Measurements from ENCODE around the gene SKAP1. TPM values are rescaled to one million over a fixed set of nuclear protein-coding genes. Genes with fewer than 3 reads are reported as not detected.

Gene SKAP1
- polyA plus RNA-seq, 6 donors from 2014 or later: 79.3 to 166 (median 140) TPM

DNA sequence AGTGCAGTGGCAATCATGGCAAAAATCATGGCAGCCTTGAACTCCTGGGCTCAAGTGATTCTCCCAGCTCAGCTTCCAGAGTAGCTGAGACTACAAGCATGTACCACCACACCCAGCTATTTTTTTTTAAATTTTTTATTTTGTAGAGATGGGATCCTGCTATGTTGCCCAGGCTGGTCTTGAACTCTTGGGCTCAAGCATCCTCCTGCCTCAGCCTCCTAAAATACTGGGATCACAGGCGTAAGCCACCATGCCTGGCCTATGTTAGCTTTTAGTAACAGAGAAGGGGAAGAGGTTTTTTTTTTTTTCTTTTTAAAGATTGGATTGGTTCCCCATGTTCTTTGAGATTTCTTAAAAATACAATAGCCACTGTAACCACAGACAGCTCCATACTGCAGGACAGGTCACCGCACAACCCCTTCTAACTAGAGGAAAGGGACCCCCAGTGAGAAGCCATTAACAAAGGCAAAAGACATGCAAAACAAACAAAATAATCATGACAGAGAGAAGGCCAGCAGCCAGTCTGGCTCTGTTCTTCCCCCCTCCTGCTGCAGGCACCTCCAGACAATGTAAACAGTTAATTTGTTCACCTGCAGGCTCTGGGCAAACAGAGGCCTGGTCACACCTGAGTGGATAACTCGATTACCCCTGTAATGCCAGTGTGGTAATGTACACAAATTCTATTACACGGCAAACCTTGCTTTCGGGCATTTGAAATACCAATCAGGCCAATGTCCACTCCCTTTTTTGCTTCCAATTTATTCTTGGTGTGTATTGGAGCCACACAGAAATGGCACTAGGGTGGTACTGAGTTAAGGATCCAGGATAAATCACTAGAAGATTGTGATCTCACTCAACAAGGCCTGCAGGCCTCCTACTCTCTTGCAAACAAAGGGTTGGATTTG, 269.6 kb downstream of the SKAP1 start:
- ATAC-seq (ENCODE audit: low read depth in 2 of 2) (no peak), DNase-seq (no peak)
- no peak overlapping the region for H3K4me3 Mint-ChIP-seq
- peaks cover 0 to 4% (median 0%) of the 10 kb centered on the region in 3 donors for H3K4me1 Mint-ChIP-seq
- peak overlapping the region in 2 of 6 donors; percentile 24 to 38 for H3K27ac Mint-ChIP-seq
- peaks cover 0 to 8% of the 10 kb centered on the region in 2 donors for H3K36me3 Mint-ChIP-seq
- no peaks in the 10 kb centered on the region for H3K9me3 Mint-ChIP-seq
- no peaks in the 10 kb centered on the region for H3K27me3 Mint-ChIP-seq

- peaks cover 0 to 4% of the 10 kb centered on the region in 2 donors for H3K36me3 Mint-ChIP-seq
- ATAC-seq (ENCODE audit: low read depth in 2 of 2): no peak
- H3K9me3 Mint-ChIP-seq: no peaks in the 10 kb centered on the region
- H3K27ac Mint-ChIP-seq: peak overlapping the region in 1 of 6 donors; percentile 47
- DNase-seq: no peak
- peaks cover 0 to 4% (median 0%) of the 10 kb centered on the region in 3 donors for H3K4me1 Mint-ChIP-seq
- no peaks in the 10 kb centered on the region for H3K27me3 Mint-ChIP-seq
- H3K4me3 Mint-ChIP-seq: no peak overlapping the region
These were observed 270.8 kb downstream of the SKAP1 start for GRCh38 chr17:48159232-48159631.

DNA sequence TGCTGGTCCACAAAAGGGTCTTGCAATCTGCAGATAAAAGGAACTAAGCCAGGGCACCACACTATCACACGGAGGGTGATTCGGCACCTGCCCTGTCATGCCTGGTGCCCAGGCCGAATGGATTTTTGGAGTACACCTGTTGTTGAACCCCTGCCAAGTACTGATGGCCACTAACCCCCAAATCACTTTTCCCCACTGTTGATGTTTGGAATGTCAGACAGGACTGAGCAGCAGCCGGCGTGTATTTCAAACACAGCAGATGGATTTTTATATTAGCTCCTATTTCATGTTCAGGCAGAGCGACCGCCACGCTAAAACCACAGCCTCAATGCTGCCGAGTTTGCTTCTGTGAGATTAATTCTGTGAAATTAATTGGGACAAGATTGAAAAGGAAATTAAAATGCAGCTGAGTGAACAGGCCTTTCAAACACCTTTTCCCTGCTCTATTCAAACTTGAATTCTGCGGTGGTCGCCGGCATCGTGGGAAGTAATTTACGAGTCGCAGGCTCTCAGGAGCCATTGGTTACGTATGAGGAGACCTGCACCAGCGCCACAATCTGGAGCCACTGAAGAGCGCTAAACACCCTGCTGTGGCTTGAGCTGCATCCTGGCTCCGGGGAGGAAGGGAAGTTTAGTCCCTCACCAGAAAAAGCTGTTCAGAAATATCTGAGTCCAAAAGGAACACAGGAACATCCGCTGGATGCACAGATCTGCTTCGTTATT, 274.0 kb downstream of the SKAP1 start:
- Mint-ChIP-seq H3K27ac (peak overlapping the region in 1 of 6 donors; percentile 20), H3K4me3 (no peak overlapping the region), H3K36me3 (peaks cover 0 to 4% of the 10 kb centered on the region in 2 donors), H3K27me3 (no peaks in the 10 kb centered on the region), H3K9me3 (no peaks in the 10 kb centered on the region), H3K4me1 (no peaks in the 10 kb centered on the region)
- ATAC-seq (ENCODE audit: low read depth in 2 of 2) (no peak), DNase-seq (no peak)

DNA sequence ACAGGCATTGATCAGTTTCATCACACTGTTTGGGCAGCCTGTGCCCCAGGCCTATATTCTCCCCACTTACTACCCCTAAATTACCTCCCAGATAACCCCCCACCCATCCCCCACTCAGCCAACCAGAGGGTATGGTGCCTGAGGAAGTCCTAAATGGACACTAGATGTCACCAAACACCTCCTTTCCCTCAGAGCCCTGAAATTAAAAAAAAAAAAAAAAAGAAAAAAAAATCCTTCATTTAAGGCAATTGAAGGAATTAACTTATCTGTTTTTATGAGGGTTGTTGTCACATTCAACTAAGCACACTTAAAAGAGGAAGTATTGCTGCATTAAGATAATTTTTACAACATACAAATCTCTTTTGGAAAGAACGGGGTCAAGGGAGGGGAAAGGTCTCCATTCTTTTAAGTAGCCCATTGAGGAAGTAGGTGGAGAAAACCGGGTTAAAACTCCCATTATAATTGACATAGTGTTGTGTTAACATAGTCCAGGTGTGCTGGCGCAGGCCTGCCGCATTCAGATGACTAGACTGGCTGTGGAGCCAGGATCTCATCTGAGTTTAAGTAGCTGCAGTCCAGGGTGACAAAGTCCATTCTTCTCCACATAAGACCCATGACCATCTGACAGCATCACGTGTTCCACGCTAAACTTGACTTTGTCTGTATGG, 276.2 kb downstream of the SKAP1 start:
- Mint-ChIP-seq H3K4me1 (no peaks in the 10 kb centered on the region), H3K27ac (peak overlapping the region in 1 of 6 donors; percentile 83), H3K9me3 (no peaks in the 10 kb centered on the region), H3K4me3 (peak overlapping the region in 1 of 8 donors; percentile 1), H3K27me3 (no peaks in the 10 kb centered on the region), H3K36me3 (peaks cover 0 to 8% of the 10 kb centered on the region in 2 donors)
- ATAC-seq (ENCODE audit: low read depth in 2 of 2): no peak
- DNase-seq: no peak

GRCh38 chr17:48152289-48152688, 277.7 kb downstream of the SKAP1 start:
- Mint-ChIP-seq H3K4me1 (no peaks in the 10 kb centered on the region), H3K4me3 (no peak overlapping the region), H3K36me3 (peaks cover 7 to 21% of the 10 kb centered on the region in 2 donors), H3K27ac (no peak overlapping the region), H3K27me3 (no peaks in the 10 kb centered on the region), H3K9me3 (no peaks in the 10 kb centered on the region)
- no peak for ATAC-seq (ENCODE audit: low read depth in 2 of 2)
- DNase-seq: no peak

DNA sequence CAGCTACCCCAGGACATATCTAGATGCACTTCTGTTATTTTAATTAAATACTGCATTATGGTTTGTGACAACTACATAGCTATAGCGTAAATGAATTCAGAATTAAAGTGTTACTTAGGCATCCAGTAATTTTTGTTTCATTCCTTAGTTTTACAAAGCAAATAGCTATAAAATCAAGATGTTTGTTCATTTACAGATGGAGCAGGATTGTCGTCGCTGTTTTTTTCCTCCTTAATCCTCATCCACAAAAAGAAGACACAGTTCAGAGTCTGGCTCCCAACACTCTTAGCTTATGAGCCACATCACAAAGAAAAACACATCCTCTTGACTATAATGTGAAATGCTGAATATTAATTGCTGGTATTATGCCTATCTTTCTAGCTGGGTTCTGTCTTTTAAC, 278.8 kb downstream of the SKAP1 start:
- Mint-ChIP-seq H3K36me3 (peaks cover 7 to 18% of the 10 kb centered on the region in 2 donors), H3K27ac (no peak overlapping the region), H3K4me1 (no peaks in the 10 kb centered on the region), H3K4me3 (no peak overlapping the region), H3K27me3 (no peaks in the 10 kb centered on the region), H3K9me3 (no peaks in the 10 kb centered on the region)
- DNase-seq (no peak), ATAC-seq (ENCODE audit: low read depth in 2 of 2) (no peak)

- DNase-seq (no peak), ATAC-seq (ENCODE audit: low read depth in 2 of 2) (no peak)
- no peak overlapping the region for H3K4me3 Mint-ChIP-seq
- H3K27me3 Mint-ChIP-seq: no peaks in the 10 kb centered on the region
- no peaks in the 10 kb centered on the region for H3K9me3 Mint-ChIP-seq
- peaks cover 7 to 18% of the 10 kb centered on the region in 2 donors for H3K36me3 Mint-ChIP-seq
- no peaks in the 10 kb centered on the region for H3K4me1 Mint-ChIP-seq
- H3K27ac Mint-ChIP-seq: no peak overlapping the region
These were observed 279.4 kb downstream of the SKAP1 start for GRCh38 chr17:48150597-48151001.

DNA sequence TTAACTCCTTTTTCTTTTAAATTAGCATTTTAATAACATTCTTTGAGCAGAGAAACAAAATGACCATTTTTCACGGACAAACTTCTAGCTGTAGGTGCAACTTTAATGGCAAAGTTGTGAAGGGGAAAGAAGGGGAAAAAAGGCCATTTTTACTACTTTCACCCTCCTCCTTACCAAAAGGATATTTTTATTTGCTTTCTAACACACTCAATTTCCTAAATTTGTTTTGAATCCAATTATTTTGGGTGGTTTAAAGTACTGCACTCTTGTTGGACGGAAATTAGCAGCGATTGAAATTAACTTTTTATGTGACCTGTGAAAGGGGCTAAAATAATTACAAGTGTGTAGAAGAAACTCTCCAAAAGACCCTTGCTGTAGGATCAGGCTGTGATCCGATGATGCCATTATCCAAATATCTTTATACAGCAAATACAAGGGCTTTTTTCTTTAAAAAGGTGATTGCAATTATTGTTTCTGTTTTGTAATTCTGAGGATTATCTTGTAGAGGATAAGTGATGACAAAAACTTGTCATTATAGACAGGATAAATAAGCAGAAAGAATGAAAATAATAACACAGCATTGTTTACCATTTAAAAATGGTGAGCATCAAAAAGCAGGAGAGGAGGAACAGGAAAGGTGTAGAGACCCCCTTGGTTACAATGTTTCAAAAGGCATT, 280.1 kb downstream of the SKAP1 start:
- Mint-ChIP-seq H3K4me1 (no peaks in the 10 kb centered on the region), H3K36me3 (peaks cover 7 to 18% of the 10 kb centered on the region in 2 donors), H3K4me3 (no peak overlapping the region), H3K27me3 (no peaks in the 10 kb centered on the region), H3K27ac (no peak overlapping the region), H3K9me3 (no peaks in the 10 kb centered on the region)
- DNase-seq: no peak
- no peak for ATAC-seq (ENCODE audit: low read depth in 2 of 2)

DNA sequence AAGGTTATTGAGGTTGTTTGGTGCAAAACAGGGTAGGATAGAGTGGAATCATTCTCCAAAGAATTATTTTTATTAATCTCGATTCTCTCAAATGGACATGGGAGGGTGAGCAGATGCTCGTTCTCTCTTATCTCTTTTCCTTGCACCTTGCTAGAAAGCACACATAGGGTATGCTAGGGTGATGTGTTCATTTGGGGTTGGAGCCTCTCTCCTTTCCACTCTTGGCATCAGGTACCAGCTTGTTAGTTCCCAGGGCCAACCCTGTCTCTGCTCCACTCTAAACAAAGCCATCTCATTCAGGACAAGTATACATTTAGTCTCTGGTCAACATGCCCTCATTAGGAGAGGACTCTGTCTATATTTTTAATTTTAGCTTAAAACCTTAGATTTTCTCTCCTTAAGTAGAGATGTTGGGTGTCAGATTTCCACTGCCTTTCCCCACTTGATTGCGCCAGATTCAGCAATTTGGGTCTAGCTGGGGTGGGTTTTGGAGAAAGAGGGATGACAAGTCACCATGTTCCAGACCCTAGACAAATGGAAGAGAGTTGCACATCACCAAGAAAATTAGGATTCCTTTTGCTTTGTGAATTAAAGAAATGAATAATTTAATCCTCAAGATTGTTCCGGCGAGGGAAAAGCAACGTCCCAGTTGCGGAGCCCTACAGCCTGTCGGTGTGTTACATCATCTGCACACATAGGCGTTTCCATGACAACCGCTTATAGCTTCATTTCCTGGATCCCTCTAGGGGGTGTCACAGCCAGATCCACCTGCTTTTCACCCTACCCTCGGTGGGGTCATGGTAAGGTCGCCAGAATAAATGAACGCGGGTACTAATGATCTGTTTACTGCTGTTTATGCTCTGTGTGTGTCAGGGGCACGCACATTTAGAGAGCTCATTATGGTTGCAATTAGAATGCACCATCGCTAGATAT, 280.9 kb downstream of the SKAP1 start:
- DNase-seq (no peak), ATAC-seq (ENCODE audit: low read depth in 2 of 2) (no peak)
- H3K4me3 Mint-ChIP-seq: no peak overlapping the region
- no peaks in the 10 kb centered on the region for H3K9me3 Mint-ChIP-seq
- no peaks in the 10 kb centered on the region for H3K4me1 Mint-ChIP-seq
- H3K27ac Mint-ChIP-seq: no peak overlapping the region
- peaks cover 7 to 18% of the 10 kb centered on the region in 2 donors for H3K36me3 Mint-ChIP-seq
- H3K27me3 Mint-ChIP-seq: no peaks in the 10 kb centered on the region

DNA sequence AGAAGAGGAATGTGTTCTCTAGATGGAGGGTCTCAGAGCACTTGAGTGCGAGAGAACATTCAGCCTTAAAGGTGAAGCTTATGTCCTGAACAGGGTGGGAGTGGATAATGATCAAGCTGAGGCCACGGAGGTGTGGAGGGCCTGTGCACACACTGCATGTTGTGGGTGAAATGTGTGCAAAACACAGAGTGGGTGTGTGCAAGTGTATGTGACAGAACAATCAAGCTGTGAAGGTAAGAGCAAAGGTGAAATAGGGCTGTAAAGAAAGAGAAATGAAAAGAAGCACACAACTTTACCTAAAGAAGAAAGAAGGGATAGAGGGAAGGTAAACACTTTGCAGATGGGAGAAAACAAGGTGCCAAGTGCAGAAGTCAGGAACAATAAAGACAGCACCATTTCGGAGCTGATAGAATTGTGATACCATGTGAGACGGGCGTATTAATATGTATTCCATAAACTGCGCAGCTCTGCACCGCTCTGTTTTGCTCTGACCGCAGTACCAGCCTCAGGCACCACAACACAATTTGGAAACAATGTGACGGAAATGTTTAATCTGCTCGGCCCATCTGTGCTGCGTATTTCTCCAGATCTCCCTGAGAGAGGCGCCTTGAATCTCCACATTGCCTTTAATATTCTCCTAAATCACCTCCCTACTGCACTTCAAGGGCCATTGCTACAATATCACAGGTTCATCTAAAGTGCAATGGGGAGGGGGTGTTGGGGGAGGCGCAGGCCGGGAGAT, 281.8 kb downstream of the SKAP1 start:
- no peak overlapping the region for H3K4me3 Mint-ChIP-seq
- H3K9me3 Mint-ChIP-seq: no peaks in the 10 kb centered on the region
- H3K4me1 Mint-ChIP-seq: no peaks in the 10 kb centered on the region
- no peaks in the 10 kb centered on the region for H3K27me3 Mint-ChIP-seq
- DNase-seq: no peak
- H3K27ac Mint-ChIP-seq: peak overlapping the region in 1 of 6 donors; percentile 75
- H3K36me3 Mint-ChIP-seq: peaks cover 7 to 18% of the 10 kb centered on the region in 2 donors
- ATAC-seq (ENCODE audit: low read depth in 2 of 2): no peak

DNA sequence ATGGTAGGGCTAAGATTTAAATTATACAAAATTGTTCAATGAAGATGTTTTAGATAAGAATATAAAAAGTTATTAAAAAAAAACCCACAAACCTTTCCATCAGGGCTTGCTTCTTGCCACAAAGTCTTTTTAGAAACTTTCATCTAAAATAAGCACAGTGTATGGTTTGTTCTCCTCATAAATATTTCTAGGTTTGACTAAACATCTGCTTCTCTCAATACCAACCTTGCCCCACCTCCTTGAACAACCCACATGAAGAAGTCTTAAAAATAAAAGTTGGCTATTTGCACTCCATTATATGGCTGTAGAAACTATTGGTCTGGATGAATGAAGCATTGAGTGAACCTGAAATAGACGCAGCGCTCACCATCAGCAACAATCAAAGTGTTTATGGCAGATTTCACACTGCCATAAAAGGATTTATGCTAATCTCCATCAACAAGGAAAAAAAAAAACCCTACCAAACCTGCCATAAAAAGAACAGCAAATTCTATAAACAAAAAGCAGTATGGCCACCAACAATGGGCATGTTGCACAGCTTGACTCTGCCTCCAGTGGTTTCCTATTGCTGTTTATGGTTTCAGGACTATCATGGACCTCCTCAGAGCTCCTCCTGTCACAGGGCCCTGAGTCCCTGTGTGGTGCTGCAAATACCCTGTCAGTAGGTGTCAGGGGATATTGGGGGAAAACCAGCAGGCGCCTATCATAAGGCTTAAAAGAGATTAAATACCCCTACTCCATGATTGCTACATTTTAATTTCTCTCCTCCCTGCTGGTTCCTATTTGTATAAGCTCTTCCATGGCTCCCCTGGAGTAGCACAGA, 284.8 kb downstream of the SKAP1 start:
- DNase-seq: no peak
- Mint-ChIP-seq H3K4me3 (no peak overlapping the region), H3K27me3 (no peaks in the 10 kb centered on the region), H3K27ac (peak overlapping the region in 3 of 6 donors; percentile 26 to 42 (median 29)), H3K9me3 (no peaks in the 10 kb centered on the region), H3K36me3 (peaks cover 7 to 18% of the 10 kb centered on the region in 2 donors), H3K4me1 (peaks cover 3 to 14% (median 8%) of the 10 kb centered on the region in 3 donors)
- no peak for ATAC-seq (ENCODE audit: low read depth in 2 of 2)
